Heart left ventricle (tissue), 16 donors: Measurements from ENCODE around the gene TMEM82. TPM values are rescaled to one million over a fixed set of nuclear protein-coding genes. Genes with fewer than 3 reads are reported as not detected.

ENCODE experiments used
- ATAC-seq, 4 donors: fragments of 200-7000 bp; cut with Tn5 transposase; one replicate each; pipeline ENCODE4 v1.9.1; 2020 to 2022; ENCODE audit warnings: moderate library complexity in 4 of 4, mild to moderate bottlenecking in 3 of 4, moderate number of reproducible peaks in 1 of 4
- DNase-seq, 5 donors: peaks; one replicate each; pipeline ENCODE4 v3.0.0-alpha.2; 2020
- H3K27ac ChIP-seq, 12 donors: fragments of 200-600 bp; sonication (generic) in 4 of 12; one replicate each; pipeline versions ENCODE4 v1.5.0 to v1.8.0; 2016 to 2022; ENCODE audit warnings: mild to moderate bottlenecking in 2 of 12
- H3K27me3 ChIP-seq, 9 donors: fragments of 200-600 bp; sonication (generic) in 2 of 9; one replicate each; pipeline versions ENCODE4 v1.5.1 to v1.8.0; 2016 to 2022; ENCODE audit warnings: mild to moderate bottlenecking in 3 of 9
- H3K36me3 ChIP-seq, 9 donors: fragments of 200-600 bp; sonication (generic) in 2 of 9; one replicate each; pipeline versions ENCODE4 v1.5.0 to v1.8.0; 2018 to 2022; ENCODE audit warnings: mild to moderate bottlenecking in 2 of 9
- H3K4me1 ChIP-seq, 12 donors: fragments of 200-600 bp; sonication (generic) in 4 of 12; one replicate each; pipeline versions ENCODE4 v1.5.0 to v1.8.0; 2016 to 2022; ENCODE audit warnings: mild to moderate bottlenecking in 3 of 12
- H3K4me3 ChIP-seq, 12 donors: fragments of 200-600 bp; sonication (generic) in 4 of 12; one replicate each; pipeline versions ENCODE4 v1.5.0 to v1.8.0; 2017 to 2022; ENCODE audit warnings: mild to moderate bottlenecking in 9 of 12, moderate library complexity in 4 of 12
- H3K9me3 ChIP-seq, 12 donors: fragments of 200-600 bp; sonication (generic) in 4 of 12; one replicate each; pipeline versions ENCODE4 v1.5.0 to v1.8.0; 2016 to 2022; ENCODE audit warnings: mild to moderate bottlenecking in 1 of 12
- CTCF ChIP-seq, 12 donors: fragments of 200-600 bp; sonication (generic) in 4 of 12; IDR thresholded peaks; one replicate each; pipeline versions ENCODE4 v1.5.0 to v1.8.0; 2018 to 2022; ENCODE audit warnings: antibody characterized with exemption in 12 of 12, mild to moderate bottlenecking in 5 of 12
- POLR2A ChIP-seq, 2 donors: fragments of 450-650 bp; IDR thresholded peaks; one replicate each; pipeline ENCODE4 v1.6.1; 2017; ENCODE audit warnings: antibody characterized with exemption in 2 of 2, mild to moderate bottlenecking in 2 of 2, moderate library complexity in 2 of 2
- WGBS, 4 donors: extraction: QIAGEN DNeasy Blood & Tissue Kit in 2 of 4; methylation state at CpG; one replicate each; pipeline versions ENCODE4 v1.1.5 to v1.1.7; 2013 to 2018; 5-methylcytosine and 5-hydroxymethylcytosine counted together
- intact Hi-C, 10 donors: fragments of 100-400 bp; cut with DNase I; formaldehyde crosslinking; loops; one replicate each; pipeline versions ENCODE4 v1.11.1 to v1.14.2; 2022
- polyA plus RNA-seq, 2 donors: library from polyadenylated mRNA; stranded (reverse); fragments of 200-250 nt; gene quantifications; one replicate each; pipeline ENCODE4 v1.2.3, GENCODE V29; 2013
- total RNA-seq, 9 donors: library from RNA; depleted of rRNA in 2 of 9; stranded (reverse); fragments of >200 nt in 2 of 9; fragmentation: NEBNext Ultra II Directional in 3 of 9; extraction: Animal tissue kit (Norgen Biotek cat#: 25700) in 3 of 9; gene quantifications; one replicate each; pipeline versions ENCODE4 v1.1.0 to v1.2.4, GENCODE V29; 2016 to 2023
- donor health status: ischemic (EF 13 %, LVEDD 7.1; RV severe dilation, severe dysfunction).
- donor health status: healthy with polysubstance abuse.
- donor health status: DM: no; HTN: yes; CAD: no.
- donor health status: DM: no; HTN: no; CAD: no.
- donor health status: ischemic (EF 25% LVEDD 6.9; RV normal size, moderate dysfunction).
- donor health status: ischemic (EF 25% LVEDD 5.7; RV mildly dilated, moderate dysfunction).
- donor health status: healthy.
- donor health status: DM: yes; HTN: yes; CAD: no.
- donor health status: ischemic (EF 35%, LVEDD 5.7; RV mildly dilated, moderate dysfunction).
- donor health status: nonischemic (EF 11% LVEDD 7.7; RV severe dilation, severe dysfunction).
- donor health status: DM: yes; HTN: yes; CAD: no.
- donor health status: PGD.
- donor health status: ischemic (EF 29% LVEDD 5.4; RV normal size, mild dysfunction).
- donor health status: nonischemic (EF 23%, LVEDD 6.1; RV moderate dilation, normal function).

TMEM82 gene
- total and polyA plus RNA-seq, 11 donors = not detected

DNA sequence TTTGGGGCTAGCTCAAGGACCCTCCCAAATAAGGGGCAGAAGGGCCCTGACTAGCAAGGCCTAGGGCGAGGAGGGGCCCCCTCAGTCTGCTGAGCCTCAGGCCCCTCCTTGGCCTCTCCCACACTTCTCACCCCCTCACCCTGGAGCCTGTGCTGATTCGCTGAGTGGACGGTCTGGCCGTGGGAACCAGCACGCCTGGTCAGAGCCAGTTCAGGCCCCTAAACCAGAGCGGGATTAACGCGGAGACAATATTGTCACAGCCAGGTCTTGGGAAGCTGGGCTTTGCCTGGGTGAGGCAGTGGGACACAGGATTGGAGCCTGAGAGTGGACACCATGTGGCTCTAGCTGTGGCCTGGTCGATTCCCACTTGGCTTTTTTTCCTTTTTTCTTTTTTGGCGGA, 11.5 kb downstream of the TMEM82 start:
- 78 to 87% (median 84%) methylated on average over 9 to 10 of the region's 10 CpGs for WGBS, 4 donors
- peaks cover 0 to 29% (median 3%) of the 10 kb centered on the region in 9 donors for H3K27me3 ChIP-seq
- no peaks in the 10 kb centered on the region for H3K36me3 ChIP-seq
- DNase-seq = no peak
- H3K27ac ChIP-seq = no peak overlapping the region
- no peak for ATAC-seq
- no peak overlapping the region for H3K4me3 ChIP-seq
- intact Hi-C loops = loop anchor here in 1 of 10 donors (10.0 kb wide), 1 partner anchor 159 kb away; no protein-coding TSS in a partner anchor
- no peaks in the 10 kb centered on the region for H3K9me3 ChIP-seq
- peaks cover 0 to 33% (median 18%) of the 10 kb centered on the region in 12 donors for H3K4me1 ChIP-seq
- TF ChIP-seq CTCF (IDR thresholded peaks at IDR 0.05) = no peak
- TF ChIP-seq POLR2A (IDR thresholded peaks at IDR 0.05) = no peak

- DNase-seq = no peak
- peaks cover 0 to 36% (median 18%) of the 10 kb centered on the region in 12 donors for H3K4me1 ChIP-seq
- no peak overlapping the region for H3K4me3 ChIP-seq
- TF ChIP-seq CTCF (IDR thresholded peaks at IDR 0.05) (no peak), POLR2A (IDR thresholded peaks at IDR 0.05) (no peak)
- no peak overlapping the region for H3K27ac ChIP-seq
- 78 to 94% (median 85%) methylated on average over 2 of the region's 2 CpGs for WGBS, 4 donors
- intact Hi-C loops = loop anchor here in 1 of 10 donors (10.0 kb wide), 1 partner anchor 160 kb away; no protein-coding TSS in a partner anchor
- no peaks in the 10 kb centered on the region for H3K36me3 ChIP-seq
- no peak for ATAC-seq
- peaks cover 0 to 42% (median 3%) of the 10 kb centered on the region in 9 donors for H3K27me3 ChIP-seq
- no peaks in the 10 kb centered on the region for H3K9me3 ChIP-seq
These were observed 12.8 kb downstream of the TMEM82 start for GRCh38 chr1:15755021-15755645.

GRCh38 chr1:15755646-15756040, 13.3 kb downstream of the TMEM82 start:
- intact Hi-C loops = loop anchor here in 1 of 10 donors (10.0 kb wide), 1 partner anchor 161 kb away; no protein-coding TSS in a partner anchor
- Histone ChIP-seq H3K27me3 (peaks cover 0 to 47% (median 3%) of the 10 kb centered on the region in 9 donors), H3K36me3 (no peaks in the 10 kb centered on the region), H3K4me3 (no peak overlapping the region), H3K27ac (no peak overlapping the region), H3K9me3 (no peaks in the 10 kb centered on the region), H3K4me1 (peaks cover 0 to 38% (median 22%) of the 10 kb centered on the region in 12 donors)
- 82 to 96% (median 84%) methylated on average over 4 of the region's 4 CpGs for WGBS, 4 donors
- DNase-seq (no peak), ATAC-seq (no peak)
- no peak for TF ChIP-seq CTCF (IDR thresholded peaks at IDR 0.05)
- TF ChIP-seq POLR2A (IDR thresholded peaks at IDR 0.05) = no peak

- Histone ChIP-seq H3K27ac (no peak overlapping the region), H3K27me3 (peaks cover 0 to 53% (median 3%) of the 10 kb centered on the region in 9 donors), H3K4me3 (no peak overlapping the region), H3K9me3 (no peaks in the 10 kb centered on the region), H3K4me1 (peaks cover 0 to 45% (median 29%) of the 10 kb centered on the region in 12 donors), H3K36me3 (no peaks in the 10 kb centered on the region)
- intact Hi-C loops = loop anchor here in 1 of 10 donors (10.0 kb wide), 1 partner anchor 162 kb away; no protein-coding TSS in a partner anchor
- no peak for DNase-seq
- no peak for TF ChIP-seq POLR2A (IDR thresholded peaks at IDR 0.05)
- TF ChIP-seq CTCF (IDR thresholded peaks at IDR 0.05) = no peak
- ATAC-seq = no peak
- 63 to 92% (median 70%) methylated on average over 18 to 21 of the region's 21 CpGs for WGBS, 4 donors
These were observed 14.1 kb downstream of the TMEM82 start for GRCh38 chr1:15756143-15757015.
